ENCODE data around the gene ANTKMT. TPM values are rescaled to one million over a fixed set of nuclear protein-coding genes. Genes with fewer than 3 reads are reported as not detected.

The ANTKMT gene
- total and polyA plus RNA-seq, 2 of the 8 experiments (the other 6 are each of a cell fraction or from before 2014, with no cell fraction given): 26.5 to 26.6 TPM

DNA sequence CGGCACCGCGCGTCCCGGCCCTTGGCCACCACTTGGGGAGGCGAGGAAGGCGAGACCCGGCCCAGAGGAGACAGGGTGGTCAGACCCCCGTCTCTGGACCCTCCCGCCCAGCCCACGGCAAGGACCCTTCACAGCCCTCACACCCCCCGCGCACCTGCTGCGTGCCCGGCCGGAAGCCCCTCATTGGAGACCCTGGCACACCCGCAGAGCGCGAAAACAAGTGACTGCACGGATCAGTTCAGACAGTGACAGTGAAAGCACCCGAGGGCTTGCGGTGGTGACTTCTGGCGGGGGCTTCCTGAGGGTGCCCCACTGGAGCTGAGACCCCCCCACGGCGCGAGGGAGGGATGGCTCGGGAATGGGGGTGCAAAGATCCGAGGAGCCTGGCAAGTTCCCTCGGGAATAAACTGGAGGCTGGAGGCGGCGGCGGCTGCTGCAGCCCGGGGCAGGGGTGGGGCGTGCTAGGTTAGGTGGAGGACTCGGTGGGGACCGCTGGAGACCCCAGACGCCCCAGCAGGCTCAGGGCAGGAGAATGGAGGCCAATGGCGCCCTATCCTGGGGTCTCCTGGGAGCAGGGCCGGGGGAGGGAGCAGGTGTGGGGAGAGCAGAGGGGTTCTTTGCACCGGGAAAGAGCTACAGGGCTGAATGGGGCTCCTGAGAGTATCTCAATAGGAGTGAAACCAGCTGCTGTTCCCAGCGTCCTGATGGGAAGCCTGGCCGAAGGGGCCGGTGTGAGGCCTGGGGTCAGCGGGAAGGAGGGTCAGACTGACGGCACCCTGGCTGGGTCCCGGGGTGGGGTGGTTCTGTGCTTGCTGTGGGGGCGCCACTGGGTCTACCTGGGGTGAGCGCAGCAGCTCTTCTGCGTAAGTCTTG lies 14.5 kb upstream of the ANTKMT start:
- peaks cover 0 to 9% (median 5%) of the 10 kb centered on the region in 4 experiments; a peak in 4 of 7 replicates for H3K4me1 ChIP-seq (replicated peaks in 1 of 4; ENCODE audit: control insufficient read depth in 3 of 4, insufficient read depth in 4 of 4, low read length in 3 of 4)
- peak overlapping the region; percentile 34 to 69 (median 50) for H3K4me3 ChIP-seq (ENCODE audit: extremely low read depth in 1 of 4, insufficient read depth in 2 of 4, low read depth in 3 of 4, low read length in 4 of 4)
- no peaks in the 10 kb centered on the region for H3K36me3 ChIP-seq (ENCODE audit: control insufficient read depth in 2 of 4, insufficient read depth in 4 of 4, low read length in 3 of 4)
- H4K20me1 ChIP-seq (replicated peaks in 1 of 2; ENCODE audit: control insufficient read depth in 1 of 2, insufficient read depth in 2 of 2, low read length in 2 of 2): peaks cover 7 to 23% of the 10 kb centered on the region in 2 experiments
- H2BK12ac ChIP-seq (ENCODE audit: low read depth, low read length): no peak overlapping the region
- H3K14ac ChIP-seq (ENCODE audit: insufficient read length): no peak overlapping the region
- no peaks in the 10 kb centered on the region for H3K79me2 ChIP-seq (ENCODE audit: control insufficient read depth in 1 of 2, insufficient read depth in 2 of 2, low read length in 2 of 2)
- peaks cover 12% of the 10 kb centered on the region; the same call in 1 of the 2 replicates for H3K23me2 ChIP-seq (ENCODE audit: low read depth, low read length)
- FAIRE-seq: no peak
- no peak overlapping the region for H4K91ac ChIP-seq (replicated peaks; ENCODE audit: insufficient read length, low read length)
- H2AK5ac ChIP-seq (ENCODE audit: low read depth, low read length): no peak overlapping the region
- H2BK5ac ChIP-seq (ENCODE audit: low read depth, low read length): no peak overlapping the region
- no peak overlapping the region for H2BK15ac ChIP-seq (ENCODE audit: low read length)
- H3K18ac ChIP-seq (ENCODE audit: extremely low read depth, low read length): no peak overlapping the region
- H3K9ac ChIP-seq (replicated peaks in 1 of 4; ENCODE audit: extremely low read depth in 1 of 4, low read depth in 3 of 4, low read length in 3 of 4): no peak overlapping the region
- H2BK20ac ChIP-seq (ENCODE audit: low read length): no peak overlapping the region
- peak in 1 of 2 experiments; percentile 71 for DNase-seq (ENCODE audit: low read depth in 1 of 2, low spot score in 2 of 2)
- H3K56ac ChIP-seq (replicated peaks; ENCODE audit: insufficient read length, low read depth, low read length): no peak overlapping the region
- no peak overlapping the region for H2BK120ac ChIP-seq (replicated peaks; ENCODE audit: low read depth, low read length)
- WGBS, 2 experiments (ENCODE audit: extremely low coverage in 1 of 2, insufficient coverage in 1 of 2, insufficient read length in 1 of 2, insufficient replicate concordance in 2 of 2, low coverage in 1 of 2, low lambda C conversion rate in 2 of 2, missing lambda C conversion rate in 1 of 2): 17% methylated on average over 29 of the region's 49 CpGs; no CpG with 5 or more reads in 1 of the 2 experiments
- no peaks in the 10 kb centered on the region for H3K9me3 ChIP-seq (ENCODE audit: insufficient read depth in 2 of 2, low read depth in 1 of 2, low read length in 1 of 2)
- peak overlapping the region; percentile 85 for H4K8ac ChIP-seq (ENCODE audit: extremely low read depth, insufficient read depth, low read length)
- peaks cover 52 to 86% (median 72%) of the 10 kb centered on the region in 4 experiments for H3K27me3 ChIP-seq (replicated peaks in 1 of 4; ENCODE audit: control insufficient read depth in 3 of 4, extremely low read depth in 1 of 4, insufficient read depth in 3 of 4, low read length in 3 of 4)
- H2AFZ ChIP-seq (ENCODE audit: low read length): no peak overlapping the region
- ChIA-PET CTCF (ENCODE audit: partially characterized antibody) (interaction anchor here (0.8 to 33.4 kb wide), 9 partner anchors 9 to 351 kb away, joined by 3 to 977 read pairs (median 5); partner anchors contain the start of genes ANTKMT, CCDC78, CHTF18 and CIAO3), POLR2A (ENCODE audit: partially characterized antibody) (interaction anchor here (0.7 to 20.9 kb wide), 11 partner anchors 10 to 795 kb away, joined by 3 to 353 read pairs (median 4); partner anchors contain the start of genes ANTKMT, CCDC78, CIAO3 and HAGHL)
- peak overlapping the region; percentile 66 to 92 for H3K4me2 ChIP-seq (ENCODE audit: insufficient read depth in 1 of 2, low read depth in 2 of 2, low read length in 2 of 2)
- no peak overlapping the region for H4K5ac ChIP-seq (ENCODE audit: insufficient read length, low read depth, low read length)
- H3K4ac ChIP-seq (replicated peaks; ENCODE audit: insufficient read length, low read depth, low read length): no peak overlapping the region
- no peaks in the 10 kb centered on the region for H3K79me1 ChIP-seq (ENCODE audit: low read depth, low read length)
- H3K27ac ChIP-seq (ENCODE audit: low read depth, low read length): no peak overlapping the region
- no peak overlapping the region for H3K23ac ChIP-seq (ENCODE audit: insufficient read length)
- TF ChIP-seq, protein P1, sequence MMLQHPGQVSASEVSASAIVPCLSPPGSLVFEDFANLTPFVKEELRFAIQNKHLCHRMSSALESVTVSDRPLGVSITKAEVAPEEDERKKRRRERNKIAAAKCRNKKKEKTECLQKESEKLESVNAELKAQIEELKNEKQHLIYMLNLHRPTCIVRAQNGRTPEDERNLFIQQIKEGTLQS (IDR thresholded peaks at IDR 0.05; ENCODE audit: insufficient read depth, low read depth, low read length): no peak
- TF ChIP-seq SIN3A (conservative IDR thresholded peaks at IDR 0.05 in 1 of 2, IDR thresholded peaks at IDR 0.05 in 1 of 2; ENCODE audit: low read depth in 1 of 2, low read length in 2 of 2) (peak in 1 of 2 experiments; percentile 73; a peak in 1 of 4 replicates), RFX5 (IDR thresholded peaks at IDR 0.05; ENCODE audit: borderline replicate concordance, low read depth, low read length) (no peak), EZH2 (IDR thresholded peaks at IDR 0.05; ENCODE audit: low read depth, low read length, severe bottlenecking) (peak; percentile 57), TCF12 (IDR thresholded peaks at IDR 0.05; ENCODE audit: low read depth, low read length) (no peak), CTBP2 (IDR thresholded peaks at IDR 0.05; ENCODE audit: borderline replicate concordance, insufficient read depth, insufficient read length, low read length) (no peak)
- TF ChIP-seq, protein P2, sequence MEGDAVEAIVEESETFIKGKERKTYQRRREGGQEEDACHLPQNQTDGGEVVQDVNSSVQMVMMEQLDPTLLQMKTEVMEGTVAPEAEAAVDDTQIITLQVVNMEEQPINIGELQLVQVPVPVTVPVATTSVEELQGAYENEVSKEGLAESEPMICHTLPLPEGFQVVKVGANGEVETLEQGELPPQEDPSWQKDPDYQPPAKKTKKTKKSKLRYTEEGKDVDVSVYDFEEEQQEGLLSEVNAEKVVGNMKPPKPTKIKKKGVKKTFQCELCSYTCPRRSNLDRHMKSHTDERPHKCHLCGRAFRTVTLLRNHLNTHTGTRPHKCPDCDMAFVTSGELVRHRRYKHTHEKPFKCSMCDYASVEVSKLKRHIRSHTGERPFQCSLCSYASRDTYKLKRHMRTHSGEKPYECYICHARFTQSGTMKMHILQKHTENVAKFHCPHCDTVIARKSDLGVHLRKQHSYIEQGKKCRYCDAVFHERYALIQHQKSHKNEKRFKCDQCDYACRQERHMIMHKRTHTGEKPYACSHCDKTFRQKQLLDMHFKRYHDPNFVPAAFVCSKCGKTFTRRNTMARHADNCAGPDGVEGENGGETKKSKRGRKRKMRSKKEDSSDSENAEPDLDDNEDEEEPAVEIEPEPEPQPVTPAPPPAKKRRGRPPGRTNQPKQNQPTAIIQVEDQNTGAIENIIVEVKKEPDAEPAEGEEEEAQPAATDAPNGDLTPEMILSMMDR (IDR thresholded peaks at IDR 0.05; ENCODE audit: control extremely low read depth in 1 of 3, insufficient read depth in 1 of 3, low read depth in 1 of 3, low read length in 3 of 3): no peak
